WTC11 (cell line): ENCODE data around the gene PDK4. TPM values are rescaled to one million over a fixed set of nuclear protein-coding genes. Genes with fewer than 3 reads are reported as not detected.

ENCODE experiments used
- ATAC-seq: fragments of 200-7000 bp; cut with Tn5 transposase; 2 replicates; pipeline ENCODE4 v1.10.0; 2021; ENCODE audit warnings: mild to moderate bottlenecking, moderate library complexity
- CTCF ChIA-PET: fragments of 300-600 bp; sonication (Branson Sonifier 250); formaldehyde crosslinking; loops from one replicate; lab custom pipeline; 2021; ENCODE audit warnings: antibody characterized with exemption; lab: Charles Lee
- POLR2A ChIA-PET: fragments of 350-600 bp; sonication (Branson Sonifier 250); formaldehyde crosslinking; loops from one replicate; lab custom pipeline; 2021; ENCODE audit warnings: antibody characterized with exemption; lab: Charles Lee
- DNase-seq: peaks from one replicate; pipeline ENCODE4 v3.0.0; 2021; ENCODE audit warnings: low spot score
- H3K27ac Mint-ChIP-seq: 2 replicates; pipeline ENCODE4 v1.8.0; 2021; ENCODE audit warnings: mixed read lengths
- H3K27me3 Mint-ChIP-seq: 2 replicates; pipeline ENCODE4 v1.8.0; 2021; ENCODE audit warnings: low read depth, mild to moderate bottlenecking, moderate library complexity, mixed read lengths
- H3K36me3 Mint-ChIP-seq: 2 replicates; pipeline ENCODE4 v1.8.0; 2021; ENCODE audit warnings: mixed read lengths
- H3K4me1 Mint-ChIP-seq: 2 replicates; pipeline ENCODE4 v1.8.0; 2022; ENCODE audit warnings: mixed read lengths
- H3K4me3 Mint-ChIP-seq: 2 replicates; pipeline ENCODE4 v1.8.0; 2021; ENCODE audit warnings: mild to moderate bottlenecking, moderate library complexity, mixed read lengths
- H3K9me3 Mint-ChIP-seq: 2 replicates; pipeline ENCODE4 v1.8.0; 2021; ENCODE audit warnings: mixed read lengths
- AFF4 ChIP-seq: sonication (generic); formaldehyde crosslinking; IDR thresholded peaks from 2 replicates; pipeline ENCODE4 v1.8.1; 2023; ENCODE audit warnings: mild to moderate bottlenecking, missing genetic modification reagents, borderline replicate concordance
- CDX4 ChIP-seq: fragments of 250-450 bp; sonication (Bioruptor Pico); IDR thresholded peaks from 2 replicates; pipeline ENCODE4 v1.9.0; 2021; ENCODE audit warnings: moderate library complexity, mild to moderate bottlenecking, inconsistent platforms, borderline replicate concordance
- CREM ChIP-seq: sonication (generic); formaldehyde crosslinking; IDR thresholded peaks from 2 replicates; pipeline ENCODE4 v1.8.1; 2022; ENCODE audit warnings: mild to moderate bottlenecking, missing genetic modification reagents, moderate library complexity
- CTCF ChIP-seq: fragments of 200-600 bp; IDR thresholded peaks from 2 replicates; pipeline ENCODE4 v1.8.0; 2022; ENCODE audit warnings: antibody characterized with exemption
- ELF4 ChIP-seq: sonication (generic); formaldehyde crosslinking; IDR thresholded peaks from 2 replicates; pipeline ENCODE4 v1.8.1; 2022; ENCODE audit warnings: low read depth, mild to moderate bottlenecking, moderate library complexity, missing genetic modification reagents
- ESRRA ChIP-seq: sonication (generic); formaldehyde crosslinking; IDR thresholded peaks from 2 replicates; pipeline ENCODE4 v1.8.1; 2022; ENCODE audit warnings: mild to moderate bottlenecking, missing genetic modification reagents, borderline replicate concordance
- GRHL2 ChIP-seq: fragments of 250-450 bp; sonication (Bioruptor Pico); IDR thresholded peaks from 2 replicates; pipeline ENCODE4 v1.8.0; 2022; ENCODE audit warnings: mild to moderate bottlenecking, moderate library complexity; ENCODE audit not compliant: insufficient replicate concordance, severe bottlenecking
- HMGXB4 ChIP-seq: sonication (generic); formaldehyde crosslinking; IDR thresholded peaks from 2 replicates; pipeline ENCODE4 v1.8.1; 2023; ENCODE audit warnings: mild to moderate bottlenecking, moderate library complexity, missing genetic modification reagents
- NFYB ChIP-seq: sonication (generic); formaldehyde crosslinking; conservative IDR thresholded peaks from 2 replicates; pipeline ENCODE4 v1.8.0; 2022; ENCODE audit warnings: low read depth, missing genetic modification reagents
- PREB ChIP-seq: sonication (generic); formaldehyde crosslinking; IDR thresholded peaks from 2 replicates; pipeline ENCODE4 v1.8.1; 2022; ENCODE audit warnings: mild to moderate bottlenecking, missing genetic modification reagents, moderate library complexity, borderline replicate concordance
- TCF7 ChIP-seq: sonication (generic); formaldehyde crosslinking; IDR thresholded peaks from 2 replicates; pipeline ENCODE4 v1.8.0; 2022; ENCODE audit warnings: mild to moderate bottlenecking, low read depth, missing genetic modification reagents, moderate library complexity
- TEAD1 ChIP-seq: sonication (generic); formaldehyde crosslinking; IDR thresholded peaks from 2 replicates; pipeline ENCODE4 v1.8.0; 2022; ENCODE audit warnings: mild to moderate bottlenecking, missing genetic modification reagents
- ZNF219 ChIP-seq: sonication (generic); formaldehyde crosslinking; IDR thresholded peaks from 2 replicates; pipeline ENCODE4 v1.8.0; 2023; ENCODE audit warnings: missing genetic modification reagents, mild to moderate bottlenecking, borderline replicate concordance
- ZNF232 ChIP-seq: sonication (generic); formaldehyde crosslinking; IDR thresholded peaks from 2 replicates; pipeline ENCODE4 v1.8.0; 2022; ENCODE audit warnings: mild to moderate bottlenecking, missing genetic modification reagents
- ZNF263 ChIP-seq: sonication (generic); formaldehyde crosslinking; IDR thresholded peaks from 2 replicates; pipeline ENCODE4 v1.8.1; 2022; ENCODE audit warnings: low read depth, mild to moderate bottlenecking, moderate library complexity, missing genetic modification reagents
- total RNA-seq: library from RNA; stranded (reverse); gene quantifications from 3 replicates; pipeline ENCODE4 v1.2.3, GENCODE V29; 2021
- TF ChIP-seq, protein P1 (sequence below): sonication (generic); formaldehyde crosslinking; IDR thresholded peaks from 2 replicates; pipeline ENCODE4 v1.8.1; 2022; ENCODE audit warnings: missing genetic modification reagents, borderline replicate concordance
- TF ChIP-seq, protein P2 (sequence below): sonication (generic); formaldehyde crosslinking; IDR thresholded peaks from 2 replicates; pipeline ENCODE4 v1.8.1; 2022; ENCODE audit warnings: mild to moderate bottlenecking, moderate library complexity, missing genetic modification reagents
- TF ChIP-seq, protein P3 (sequence below): sonication (generic); formaldehyde crosslinking; IDR thresholded peaks from 2 replicates; pipeline ENCODE4 v1.8.0; 2022; ENCODE audit warnings: missing genetic modification reagents

Gene PDK4
- total RNA-seq, 1 experiment from 2014 or later = 0.31 TPM

DNA sequence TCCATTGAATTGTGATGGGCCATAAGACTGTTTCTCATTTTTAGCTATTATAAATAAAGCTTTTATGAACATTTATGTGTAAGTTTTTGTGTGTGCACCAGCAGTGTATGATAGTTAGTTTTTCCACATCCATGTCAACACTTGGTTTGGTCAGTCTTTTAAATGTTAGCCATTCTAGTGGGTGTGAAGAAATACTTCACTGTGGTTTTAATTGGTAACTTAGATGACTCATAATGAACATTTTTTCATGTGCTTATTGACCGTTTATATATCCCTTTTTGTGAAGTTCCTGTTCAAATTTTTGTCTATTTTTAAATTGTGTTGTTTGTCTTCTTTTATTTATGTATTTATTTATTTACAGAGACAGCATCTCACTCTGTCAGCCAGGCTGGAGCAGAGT, 23.6 kb upstream of the PDK4 start:
- no peak overlapping the region for H3K27ac Mint-ChIP-seq
- H3K4me1 Mint-ChIP-seq = no peaks in the 10 kb centered on the region
- H3K27me3 Mint-ChIP-seq = no peaks in the 10 kb centered on the region; the same call in none of the 2 replicates
- no peaks in the 10 kb centered on the region for H3K36me3 Mint-ChIP-seq
- ChIA-PET CTCF (no interaction called here), POLR2A (no interaction called here)
- DNase-seq (no peak), ATAC-seq (no peak)
- H3K4me3 Mint-ChIP-seq = no peak overlapping the region
- H3K9me3 Mint-ChIP-seq = peaks cover 7% of the 10 kb centered on the region
- no peak for TF ChIP-seq ZNF263 (CRISPR knock-in tag)
- no peak for TF ChIP-seq TCF7 (CRISPR knock-in tag)
- TF ChIP-seq ELF4 (CRISPR knock-in tag) = no peak
- TF ChIP-seq HMGXB4 (CRISPR knock-in tag) = no peak
- TF ChIP-seq NFYB (CRISPR knock-in tag) = no peak
- TF ChIP-seq ZNF232 (CRISPR knock-in tag) = no peak
- TF ChIP-seq TEAD1 (CRISPR knock-in tag) = no peak
- TF ChIP-seq GRHL2 (CRISPR knock-in tag) = no peak
- TF ChIP-seq CTCF = no peak
- no peak for TF ChIP-seq ZNF219 (CRISPR knock-in tag)
- no peak for TF ChIP-seq ESRRA (CRISPR knock-in tag)
- TF ChIP-seq, protein P1, sequence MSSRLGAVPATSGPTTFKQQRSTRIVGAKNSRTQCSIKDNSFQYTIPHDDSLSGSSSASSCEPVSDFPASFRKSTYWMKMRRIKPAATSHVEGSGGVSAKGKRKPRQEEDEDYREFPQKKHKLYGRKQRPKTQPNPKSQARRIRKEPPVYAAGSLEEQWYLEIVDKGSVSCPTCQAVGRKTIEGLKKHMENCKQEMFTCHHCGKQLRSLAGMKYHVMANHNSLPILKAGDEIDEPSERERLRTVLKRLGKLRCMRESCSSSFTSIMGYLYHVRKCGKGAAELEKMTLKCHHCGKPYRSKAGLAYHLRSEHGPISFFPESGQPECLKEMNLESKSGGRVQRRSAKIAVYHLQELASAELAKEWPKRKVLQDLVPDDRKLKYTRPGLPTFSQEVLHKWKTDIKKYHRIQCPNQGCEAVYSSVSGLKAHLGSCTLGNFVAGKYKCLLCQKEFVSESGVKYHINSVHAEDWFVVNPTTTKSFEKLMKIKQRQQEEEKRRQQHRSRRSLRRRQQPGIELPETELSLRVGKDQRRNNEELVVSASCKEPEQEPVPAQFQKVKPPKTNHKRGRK = no peak
- no peak for TF ChIP-seq PREB (CRISPR knock-in tag)
- TF ChIP-seq, protein P2, sequence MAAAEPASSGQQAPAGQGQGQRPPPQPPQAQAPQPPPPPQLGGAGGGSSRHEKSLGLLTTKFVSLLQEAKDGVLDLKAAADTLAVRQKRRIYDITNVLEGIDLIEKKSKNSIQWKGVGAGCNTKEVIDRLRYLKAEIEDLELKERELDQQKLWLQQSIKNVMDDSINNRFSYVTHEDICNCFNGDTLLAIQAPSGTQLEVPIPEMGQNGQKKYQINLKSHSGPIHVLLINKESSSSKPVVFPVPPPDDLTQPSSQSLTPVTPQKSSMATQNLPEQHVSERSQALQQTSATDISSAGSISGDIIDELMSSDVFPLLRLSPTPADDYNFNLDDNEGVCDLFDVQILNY (CRISPR knock-in tag) = no peak
- TF ChIP-seq, protein P3, sequence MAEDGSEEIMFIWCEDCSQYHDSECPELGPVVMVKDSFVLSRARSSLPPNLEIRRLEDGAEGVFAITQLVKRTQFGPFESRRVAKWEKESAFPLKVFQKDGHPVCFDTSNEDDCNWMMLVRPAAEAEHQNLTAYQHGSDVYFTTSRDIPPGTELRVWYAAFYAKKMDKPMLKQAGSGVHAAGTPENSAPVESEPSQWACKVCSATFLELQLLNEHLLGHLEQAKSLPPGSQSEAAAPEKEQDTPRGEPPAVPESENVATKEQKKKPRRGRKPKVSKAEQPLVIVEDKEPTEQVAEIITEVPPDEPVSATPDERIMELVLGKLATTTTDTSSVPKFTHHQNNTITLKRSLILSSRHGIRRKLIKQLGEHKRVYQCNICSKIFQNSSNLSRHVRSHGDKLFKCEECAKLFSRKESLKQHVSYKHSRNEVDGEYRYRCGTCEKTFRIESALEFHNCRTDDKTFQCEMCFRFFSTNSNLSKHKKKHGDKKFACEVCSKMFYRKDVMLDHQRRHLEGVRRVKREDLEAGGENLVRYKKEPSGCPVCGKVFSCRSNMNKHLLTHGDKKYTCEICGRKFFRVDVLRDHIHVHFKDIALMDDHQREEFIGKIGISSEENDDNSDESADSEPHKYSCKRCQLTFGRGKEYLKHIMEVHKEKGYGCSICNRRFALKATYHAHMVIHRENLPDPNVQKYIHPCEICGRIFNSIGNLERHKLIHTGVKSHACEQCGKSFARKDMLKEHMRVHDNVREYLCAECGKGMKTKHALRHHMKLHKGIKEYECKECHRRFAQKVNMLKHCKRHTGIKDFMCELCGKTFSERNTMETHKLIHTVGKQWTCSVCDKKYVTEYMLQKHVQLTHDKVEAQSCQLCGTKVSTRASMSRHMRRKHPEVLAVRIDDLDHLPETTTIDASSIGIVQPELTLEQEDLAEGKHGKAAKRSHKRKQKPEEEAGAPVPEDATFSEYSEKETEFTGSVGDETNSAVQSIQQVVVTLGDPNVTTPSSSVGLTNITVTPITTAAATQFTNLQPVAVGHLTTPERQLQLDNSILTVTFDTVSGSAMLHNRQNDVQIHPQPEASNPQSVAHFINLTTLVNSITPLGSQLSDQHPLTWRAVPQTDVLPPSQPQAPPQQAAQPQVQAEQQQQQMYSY (CRISPR knock-in tag) = no peak
- TF ChIP-seq CDX4 (CRISPR knock-in tag) = no peak
- TF ChIP-seq AFF4 (CRISPR knock-in tag) = no peak
- TF ChIP-seq CREM (CRISPR knock-in tag) = no peak
